Calu3 (cell line): ENCODE results near the gene CAMK1D. TPM values are rescaled to one million over a fixed set of nuclear protein-coding genes. Genes with fewer than 3 reads are reported as not detected.
A peak's percentile ranks its signal among the peaks of the same experiment; 100 is the strongest.
"Not testable (repeated sequence)": the region's sequence is repeated elsewhere in the genome, so short reads cannot be mapped to it uniquely, and the experiment has no call there.

Experiments
- BruUV-seq: library from RNA; stranded (reverse); fragments of 400-500 nt; replicated peaks from 2 replicates; lab custom pipeline; 2021; lab: Mats Ljungman, UMichigan
- CTCF ChIA-PET: fragments of 300-600 bp; sonication (Branson Sonifier 250); formaldehyde crosslinking; loops from one replicate; lab custom pipeline; 2022; ENCODE audit warnings: antibody characterized with exemption; lab: Charles Lee
- DNase-seq: peaks from one replicate; pipeline ENCODE4 v3.0.0; 2022
- H3K27ac Mint-ChIP-seq: one replicate; pipeline ENCODE4 v1.8.0; 2022; ENCODE audit warnings: mixed read lengths; ENCODE audit not compliant: unreplicated experiment
- H3K27me3 Mint-ChIP-seq: one replicate; pipeline ENCODE4 v1.8.0; 2022; ENCODE audit warnings: mixed read lengths; ENCODE audit not compliant: unreplicated experiment
- H3K36me3 Mint-ChIP-seq: one replicate; pipeline ENCODE4 v1.8.0; 2022; ENCODE audit warnings: mild to moderate bottlenecking, moderate library complexity, mixed read lengths; ENCODE audit not compliant: insufficient read depth, unreplicated experiment
- H3K4me1 Mint-ChIP-seq: one replicate; pipeline ENCODE4 v1.8.0; 2022; ENCODE audit warnings: mild to moderate bottlenecking, low read depth, mixed read lengths; ENCODE audit not compliant: unreplicated experiment
- H3K4me3 Mint-ChIP-seq: one replicate; pipeline ENCODE4 v1.8.0; 2022; ENCODE audit warnings: mild to moderate bottlenecking, low read depth, moderate library complexity, mixed read lengths; ENCODE audit not compliant: unreplicated experiment
- H3K9me3 Mint-ChIP-seq: one replicate; pipeline ENCODE4 v1.8.0; 2022; ENCODE audit warnings: low read depth, mixed read lengths; ENCODE audit not compliant: unreplicated experiment
- intact Hi-C: fragments of 100-400 bp; cut with micrococcal nuclease; formaldehyde crosslinking; loops from one replicate; pipeline ENCODE4 v1.10.0; 2022; ENCODE audit not compliant: unreplicated experiment
- total RNA-seq: library from RNA; stranded (reverse); gene quantifications from 2 replicates; pipeline ENCODE4 v1.2.3, GENCODE V29; 2022
- TF ChIP-seq, protein P1 (sequence below): fragments of 200-600 bp; IDR thresholded peaks from one replicate; pipeline ENCODE4 v1.8.0; 2022; ENCODE audit warnings: antibody characterized with exemption; ENCODE audit not compliant: unreplicated experiment

The CAMK1D gene
- total RNA-seq, 1 experiment from 2014 or later = 2.6 TPM

DNA sequence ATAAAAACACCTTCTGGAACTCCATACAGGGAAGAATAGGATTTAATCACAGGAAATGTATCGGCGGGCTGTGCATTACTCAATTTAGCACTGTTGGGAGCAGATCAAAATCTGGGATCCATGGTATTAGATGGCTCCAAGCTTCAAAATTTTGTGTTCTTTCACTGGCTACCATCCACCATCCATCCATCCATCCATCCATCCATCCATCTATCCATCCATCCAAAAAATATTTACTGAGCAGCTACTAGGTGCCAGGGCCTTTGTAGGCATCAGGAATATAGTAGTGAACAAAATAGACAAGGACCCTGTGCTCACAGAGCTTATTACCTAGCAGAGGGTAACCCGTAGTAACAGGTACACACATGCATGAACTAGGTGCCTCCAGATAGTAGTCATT is 372.0 kb downstream of the CAMK1D start:
- Mint-ChIP-seq H3K27me3 (peaks cover 13% of the 10 kb centered on the region), H3K4me1 (peaks cover 25% of the 10 kb centered on the region), H3K36me3 (peaks cover 10% of the 10 kb centered on the region), H3K9me3 (no peaks in the 10 kb centered on the region), H3K4me3 (no peak overlapping the region), H3K27ac (peak overlapping the region; percentile 72)
- intact Hi-C loops = loop anchor here (2.0 to 5.0 kb wide), 2 partner anchors 29 to 126 kb away; no protein-coding TSS in a partner anchor
- CTCF ChIA-PET = no interaction called here
- no peak for DNase-seq
- TF ChIP-seq, protein P1, sequence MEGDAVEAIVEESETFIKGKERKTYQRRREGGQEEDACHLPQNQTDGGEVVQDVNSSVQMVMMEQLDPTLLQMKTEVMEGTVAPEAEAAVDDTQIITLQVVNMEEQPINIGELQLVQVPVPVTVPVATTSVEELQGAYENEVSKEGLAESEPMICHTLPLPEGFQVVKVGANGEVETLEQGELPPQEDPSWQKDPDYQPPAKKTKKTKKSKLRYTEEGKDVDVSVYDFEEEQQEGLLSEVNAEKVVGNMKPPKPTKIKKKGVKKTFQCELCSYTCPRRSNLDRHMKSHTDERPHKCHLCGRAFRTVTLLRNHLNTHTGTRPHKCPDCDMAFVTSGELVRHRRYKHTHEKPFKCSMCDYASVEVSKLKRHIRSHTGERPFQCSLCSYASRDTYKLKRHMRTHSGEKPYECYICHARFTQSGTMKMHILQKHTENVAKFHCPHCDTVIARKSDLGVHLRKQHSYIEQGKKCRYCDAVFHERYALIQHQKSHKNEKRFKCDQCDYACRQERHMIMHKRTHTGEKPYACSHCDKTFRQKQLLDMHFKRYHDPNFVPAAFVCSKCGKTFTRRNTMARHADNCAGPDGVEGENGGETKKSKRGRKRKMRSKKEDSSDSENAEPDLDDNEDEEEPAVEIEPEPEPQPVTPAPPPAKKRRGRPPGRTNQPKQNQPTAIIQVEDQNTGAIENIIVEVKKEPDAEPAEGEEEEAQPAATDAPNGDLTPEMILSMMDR = no peak
- no TSS peak for BruUV-seq

DNA sequence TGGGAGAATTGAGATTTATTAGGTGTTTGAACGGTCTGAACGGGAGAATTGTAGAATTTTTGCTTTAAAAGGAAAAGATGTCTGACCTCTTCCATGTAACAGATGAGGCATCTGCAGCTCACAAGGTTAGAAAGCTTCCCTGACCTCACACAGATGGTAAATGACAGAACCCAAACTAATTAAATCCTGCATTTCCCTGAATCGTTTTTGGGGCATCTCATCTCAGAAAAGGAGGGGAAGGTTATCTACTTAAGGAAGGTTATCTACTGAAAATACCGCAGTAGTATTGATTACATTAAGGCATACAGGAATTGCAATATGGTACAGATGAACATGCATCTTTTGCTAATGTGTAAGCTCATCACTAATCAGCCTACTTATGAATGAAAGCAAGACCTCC is 373.9 kb downstream of the CAMK1D start:
- TF ChIP-seq, protein P1 = no peak
- H3K27me3 Mint-ChIP-seq = peaks cover 13% of the 10 kb centered on the region
- intact Hi-C loops = loop anchor here (5.0 kb wide), 1 partner anchor 124 kb away; no protein-coding TSS in a partner anchor
- no peak overlapping the region for H3K4me3 Mint-ChIP-seq
- CTCF ChIA-PET = no interaction called here
- DNase-seq = no peak
- peaks cover 20% of the 10 kb centered on the region for H3K4me1 Mint-ChIP-seq
- no peaks in the 10 kb centered on the region for H3K9me3 Mint-ChIP-seq
- BruUV-seq = no TSS peak
- H3K36me3 Mint-ChIP-seq = peaks cover 10% of the 10 kb centered on the region
- H3K27ac Mint-ChIP-seq = no peak overlapping the region

DNA sequence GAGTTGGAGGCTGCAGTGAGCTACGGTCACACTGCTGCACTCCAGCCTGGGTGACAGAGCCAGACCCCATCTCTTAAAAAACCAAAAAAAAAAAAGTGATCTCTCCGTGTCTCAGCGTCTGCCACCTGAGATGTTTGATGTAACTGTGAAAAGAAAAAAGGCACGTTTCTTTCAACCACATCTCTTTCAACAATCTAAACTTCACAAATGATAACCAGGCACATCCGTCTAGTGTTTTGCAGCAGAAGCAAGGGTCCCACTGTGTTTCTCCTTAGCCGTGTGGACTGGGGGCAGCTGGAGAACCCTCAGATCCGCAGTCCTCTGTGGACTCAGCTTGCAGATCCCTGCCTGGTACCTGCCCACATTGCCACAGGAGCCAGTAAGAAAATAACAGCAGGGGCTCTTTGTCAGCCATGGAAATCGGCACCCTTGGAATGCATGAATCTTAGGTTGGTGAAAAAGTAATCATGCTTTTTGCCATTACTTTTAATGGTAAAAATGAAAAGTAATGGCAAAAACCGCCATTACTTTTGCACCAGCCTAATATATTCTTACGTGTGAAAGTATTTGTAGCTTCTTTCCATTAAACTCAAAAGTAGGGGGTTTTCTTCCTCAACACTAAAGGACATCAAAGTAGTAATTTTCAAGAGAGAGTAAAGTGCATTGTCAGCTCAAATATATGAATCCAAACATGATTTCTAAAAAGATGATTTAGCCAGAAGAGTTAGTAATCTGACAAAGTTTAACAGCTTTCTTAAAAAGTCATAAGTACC is 375.6 kb downstream of the CAMK1D start:
- no peak overlapping the region for H3K27ac Mint-ChIP-seq
- no peak overlapping the region for H3K4me3 Mint-ChIP-seq
- peaks cover 13% of the 10 kb centered on the region for H3K27me3 Mint-ChIP-seq
- no peaks in the 10 kb centered on the region for H3K9me3 Mint-ChIP-seq
- intact Hi-C loops = loop anchor here (5.0 kb wide), 1 partner anchor 122 kb away; no protein-coding TSS in a partner anchor
- TF ChIP-seq, protein P1 = no peak
- no TSS peak for BruUV-seq
- DNase-seq = no peak
- H3K36me3 Mint-ChIP-seq = peaks cover 10% of the 10 kb centered on the region
- H3K4me1 Mint-ChIP-seq = peaks cover 9% of the 10 kb centered on the region
- CTCF ChIA-PET = no interaction called here

DNA sequence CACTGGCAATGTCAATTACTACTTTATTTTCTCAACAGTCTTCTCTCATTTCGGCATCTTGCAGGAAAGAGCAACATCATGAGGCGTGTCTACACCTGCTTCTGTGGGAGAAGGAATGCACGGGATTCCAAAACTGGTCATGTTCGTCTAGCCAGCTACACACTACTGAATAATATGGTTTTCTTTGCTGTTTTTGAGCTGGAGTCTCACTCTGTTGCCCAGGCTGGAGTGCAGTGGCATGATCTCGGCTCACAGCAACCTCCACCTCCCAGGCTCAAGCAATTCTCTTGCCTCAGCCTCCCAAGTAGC is 376.2 kb downstream of the CAMK1D start:
- H3K4me3 Mint-ChIP-seq, H3K36me3 Mint-ChIP-seq, H3K9me3 Mint-ChIP-seq, intact Hi-C loops, H3K27ac Mint-ChIP-seq, CTCF ChIA-PET, H3K4me1 Mint-ChIP-seq, BruUV-seq, DNase-seq: not testable (repeated sequence)
- peaks cover 13% of the 10 kb centered on the region for H3K27me3 Mint-ChIP-seq
